ENCODE measurements around the gene HIBADH. TPM values are rescaled to one million over a fixed set of nuclear protein-coding genes. Genes with fewer than 3 reads are reported as not detected.
"Not testable (repeated sequence)": the region's sequence is repeated elsewhere in the genome, so short reads cannot be mapped to it uniquely, and the experiment has no call there.

HIBADH gene
- polyA plus RNA-seq, 4 donors = 30.5 to 50.8 (median 46.8) TPM

DNA sequence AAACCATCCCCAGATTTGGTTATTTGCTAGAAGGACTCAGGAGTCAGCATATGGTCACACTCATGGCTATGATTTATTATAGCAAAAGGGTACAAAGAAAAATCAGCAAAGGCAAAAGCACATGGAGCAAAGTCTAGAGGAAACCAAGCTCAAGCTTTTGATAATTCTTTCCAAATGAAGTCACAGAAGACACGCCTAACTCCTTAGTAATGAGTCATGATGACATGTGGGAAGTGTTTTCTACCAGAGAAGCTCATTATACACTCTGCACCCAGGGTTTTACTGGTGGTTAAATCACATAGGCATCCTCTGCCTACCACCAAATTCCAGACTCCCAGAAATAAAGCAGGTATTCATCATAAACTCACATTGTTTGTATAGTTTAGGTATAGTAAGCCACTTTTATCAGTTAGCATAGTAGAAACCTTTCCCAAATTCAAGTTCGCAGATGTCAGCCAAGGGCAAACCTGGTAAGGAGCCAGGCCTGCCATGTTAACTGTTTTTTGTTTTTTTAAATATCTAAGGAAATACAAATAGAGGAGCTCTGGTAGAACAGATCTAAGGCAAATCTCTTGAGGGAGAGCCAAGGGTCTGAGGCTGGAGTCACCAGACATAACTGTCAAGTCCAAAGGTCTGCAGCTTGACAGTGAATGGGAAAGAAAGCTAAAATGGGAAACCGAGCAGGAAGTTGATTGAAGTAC, 15.4 kb upstream of the HIBADH start:
- FAIRE-seq (no peak), DNase-seq (peak; percentile 89 to 96)
- Histone ChIP-seq H3K27me3 (ENCODE audit: control insufficient read depth in 3 of 3, insufficient read depth in 3 of 3, low read length in 3 of 3) (no peaks in the 10 kb centered on the region), H3K4me3 (ENCODE audit: low read depth in 1 of 3, low read length in 3 of 3) (no peak overlapping the region), H3K9me3 (ENCODE audit: control insufficient read depth in 2 of 2, insufficient read depth in 1 of 2, low read depth in 1 of 2, low read length in 1 of 2) (no peaks in the 10 kb centered on the region), H3K27ac (ENCODE audit: low read depth in 1 of 3, low read length in 2 of 3) (peak overlapping the region; percentile 84 to 93 (median 88)), H3K36me3 (ENCODE audit: control insufficient read depth in 3 of 3, insufficient read depth in 2 of 3, low read depth in 1 of 3, low read length in 3 of 3) (no peaks in the 10 kb centered on the region), H3K4me1 (ENCODE audit: control insufficient read depth in 3 of 3, insufficient read depth in 2 of 3, low read depth in 1 of 3, low read length in 2 of 3) (peaks cover 0 to 27% (median 0%) of the 10 kb centered on the region in 3 donors)
- 18 to 56% (median 35%) methylated on average over 3 of the region's 3 CpGs for WGBS, 3 donors

DNA sequence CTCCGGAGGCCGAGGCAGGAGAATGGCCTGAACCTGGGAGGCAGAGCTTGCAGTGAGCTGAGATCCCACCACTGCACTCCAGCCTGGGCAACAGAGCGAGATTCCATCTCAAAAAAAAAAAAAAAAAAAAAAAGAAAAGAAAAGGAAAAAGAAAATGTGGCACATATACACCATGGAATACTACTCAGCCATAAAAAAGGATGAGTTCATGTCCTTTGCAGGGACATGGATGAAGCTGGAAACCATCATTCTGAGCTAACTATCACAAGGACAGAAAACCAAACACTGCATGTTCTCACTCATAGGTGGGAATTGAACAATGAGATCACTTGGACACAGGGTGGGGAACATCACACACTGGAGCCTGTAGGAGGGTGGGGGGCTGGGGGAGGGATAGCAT, 11.4 kb upstream of the HIBADH start:
- H3K4me1 ChIP-seq (ENCODE audit: control insufficient read depth in 3 of 3, insufficient read depth in 2 of 3, low read depth in 1 of 3, low read length in 2 of 3) = peaks cover 0 to 25% (median 0%) of the 10 kb centered on the region in 3 donors
- H3K27ac ChIP-seq (ENCODE audit: low read depth in 1 of 3, low read length in 2 of 3); H3K4me3 ChIP-seq (ENCODE audit: low read depth in 1 of 3, low read length in 3 of 3); DNase-seq; H3K27me3 ChIP-seq (ENCODE audit: control insufficient read depth in 3 of 3, insufficient read depth in 3 of 3, low read length in 3 of 3); FAIRE-seq; H3K9me3 ChIP-seq (ENCODE audit: control insufficient read depth in 2 of 2, insufficient read depth in 1 of 2, low read depth in 1 of 2, low read length in 1 of 2); H3K36me3 ChIP-seq (ENCODE audit: control insufficient read depth in 3 of 3, insufficient read depth in 2 of 3, low read depth in 1 of 3, low read length in 3 of 3): not testable (repeated sequence)
- 89 to 100% (median 98%) methylated on average over 3 of the region's 3 CpGs for WGBS, 3 donors

DNA sequence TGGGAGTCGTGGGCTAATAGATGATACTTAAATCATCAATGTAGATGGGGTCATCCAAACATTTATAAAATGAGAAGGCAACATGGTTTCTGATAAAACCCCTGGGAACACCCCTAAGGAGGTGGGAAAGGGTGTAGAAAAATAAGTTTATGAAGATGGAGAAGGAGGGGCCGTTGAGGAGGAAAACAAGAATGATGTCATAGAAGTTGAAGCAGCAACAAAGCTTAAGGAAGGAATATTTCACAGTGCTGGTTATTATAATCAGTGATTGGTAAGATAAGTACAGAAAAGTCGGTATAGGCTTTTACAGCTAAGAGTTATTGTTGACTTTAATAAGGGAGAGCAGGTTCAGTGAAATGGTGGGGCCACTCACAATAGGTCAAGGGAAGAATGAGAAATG, 9.0 kb upstream of the HIBADH start:
- Histone ChIP-seq H3K27me3 (ENCODE audit: control insufficient read depth in 3 of 3, insufficient read depth in 3 of 3, low read length in 3 of 3) (no peaks in the 10 kb centered on the region), H3K4me3 (ENCODE audit: low read depth in 1 of 3, low read length in 3 of 3) (no peak overlapping the region), H3K27ac (ENCODE audit: low read depth in 1 of 3, low read length in 2 of 3) (no peak overlapping the region), H3K4me1 (ENCODE audit: control insufficient read depth in 3 of 3, insufficient read depth in 2 of 3, low read depth in 1 of 3, low read length in 2 of 3) (peaks cover 0 to 4% (median 0%) of the 10 kb centered on the region in 3 donors), H3K9me3 (ENCODE audit: control insufficient read depth in 2 of 2, insufficient read depth in 1 of 2, low read depth in 1 of 2, low read length in 1 of 2) (no peaks in the 10 kb centered on the region), H3K36me3 (ENCODE audit: control insufficient read depth in 3 of 3, insufficient read depth in 2 of 3, low read depth in 1 of 3, low read length in 3 of 3) (no peaks in the 10 kb centered on the region)
- no peak for DNase-seq
- no peak for FAIRE-seq
- 42 to 55% (median 51%) methylated on average over 3 of the region's 3 CpGs for WGBS, 3 donors

DNA sequence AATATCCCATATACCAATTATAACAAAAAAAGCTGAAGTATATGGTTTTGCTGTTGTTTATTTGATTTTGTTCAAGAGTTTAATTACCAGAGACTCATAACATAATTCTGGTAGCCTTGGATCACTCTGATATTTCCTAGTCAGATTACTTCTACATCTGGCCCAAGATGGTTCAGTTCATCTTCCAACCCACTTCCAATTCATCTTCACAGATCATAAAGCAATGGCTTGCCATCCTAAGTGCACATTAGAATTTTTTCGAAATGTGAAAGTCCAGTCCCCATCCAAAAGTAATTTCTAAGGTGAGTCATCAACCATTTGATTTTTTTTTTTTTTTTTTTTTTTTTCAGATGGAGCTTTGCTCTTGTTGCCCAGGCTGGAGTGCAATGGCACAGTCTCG, 8.0 kb upstream of the HIBADH start:
- Histone ChIP-seq H3K36me3 (ENCODE audit: control insufficient read depth in 3 of 3, insufficient read depth in 2 of 3, low read depth in 1 of 3, low read length in 3 of 3) (no peaks in the 10 kb centered on the region), H3K4me3 (ENCODE audit: low read depth in 1 of 3, low read length in 3 of 3) (no peak overlapping the region), H3K27ac (ENCODE audit: low read depth in 1 of 3, low read length in 2 of 3) (no peak overlapping the region), H3K4me1 (ENCODE audit: control insufficient read depth in 3 of 3, insufficient read depth in 2 of 3, low read depth in 1 of 3, low read length in 2 of 3) (no peaks in the 10 kb centered on the region), H3K27me3 (ENCODE audit: control insufficient read depth in 3 of 3, insufficient read depth in 3 of 3, low read length in 3 of 3) (no peaks in the 10 kb centered on the region), H3K9me3 (ENCODE audit: control insufficient read depth in 2 of 2, insufficient read depth in 1 of 2, low read depth in 1 of 2, low read length in 1 of 2) (no peaks in the 10 kb centered on the region)
- FAIRE-seq = no peak
- DNase-seq = peak in 1 of 2 donors; percentile 8
- 25 to 75% (median 47%) methylated on average over 2 of the region's 2 CpGs for WGBS, 3 donors

DNA sequence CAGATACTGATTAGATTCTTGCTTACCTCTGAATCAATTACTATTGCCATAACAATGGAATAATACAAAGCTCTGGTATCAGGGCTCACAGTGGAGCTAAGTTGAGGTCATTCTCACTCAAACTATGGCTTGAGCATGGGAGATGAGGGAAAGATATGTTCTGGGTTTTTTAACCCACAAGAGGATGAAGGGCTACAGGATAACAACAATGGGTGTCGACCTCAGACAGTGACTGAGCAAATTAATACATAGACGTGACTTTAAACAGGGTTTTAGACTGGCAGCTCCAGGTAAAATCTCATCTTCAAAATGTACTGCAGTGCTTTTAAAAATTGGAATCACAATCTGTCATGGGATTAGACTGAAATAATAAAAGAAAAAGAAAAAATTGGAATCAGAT, 7.5 kb upstream of the HIBADH start:
- FAIRE-seq = no peak
- Histone ChIP-seq H3K27ac (ENCODE audit: low read depth in 1 of 3, low read length in 2 of 3) (no peak overlapping the region), H3K27me3 (ENCODE audit: control insufficient read depth in 3 of 3, insufficient read depth in 3 of 3, low read length in 3 of 3) (no peaks in the 10 kb centered on the region), H3K4me1 (ENCODE audit: control insufficient read depth in 3 of 3, insufficient read depth in 2 of 3, low read depth in 1 of 3, low read length in 2 of 3) (no peaks in the 10 kb centered on the region), H3K4me3 (ENCODE audit: low read depth in 1 of 3, low read length in 3 of 3) (no peak overlapping the region), H3K9me3 (ENCODE audit: control insufficient read depth in 2 of 2, insufficient read depth in 1 of 2, low read depth in 1 of 2, low read length in 1 of 2) (no peaks in the 10 kb centered on the region), H3K36me3 (ENCODE audit: control insufficient read depth in 3 of 3, insufficient read depth in 2 of 3, low read depth in 1 of 3, low read length in 3 of 3) (no peaks in the 10 kb centered on the region)
- no peak for DNase-seq
- WGBS, 3 donors = 84 to 91% (median 87%) methylated on average over 2 of the region's 2 CpGs

DNA sequence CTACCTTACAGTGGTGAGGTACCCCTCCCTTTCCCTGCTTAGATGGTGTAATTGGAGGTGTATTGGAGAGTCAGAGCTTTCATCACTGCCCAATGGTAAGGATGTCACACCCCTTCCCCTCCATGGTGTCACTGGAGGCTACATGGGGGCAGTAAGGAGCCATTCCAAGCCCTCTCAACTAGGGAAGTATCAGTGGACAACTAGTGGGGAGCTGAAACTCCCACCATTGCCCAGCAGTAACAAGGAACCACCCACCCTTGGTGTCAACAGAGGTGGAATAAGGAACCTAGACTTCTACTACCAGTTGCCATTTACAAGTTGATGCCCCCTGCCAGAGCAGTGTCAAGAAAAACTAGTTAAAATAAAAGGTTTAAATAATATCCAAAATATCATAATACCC, 2.8 kb upstream of the HIBADH start:
- Histone ChIP-seq H3K4me1 (ENCODE audit: control insufficient read depth in 3 of 3, insufficient read depth in 2 of 3, low read depth in 1 of 3, low read length in 2 of 3) (peaks cover 0 to 11% (median 8%) of the 10 kb centered on the region in 3 donors), H3K27ac (ENCODE audit: low read depth in 1 of 3, low read length in 2 of 3) (no peak overlapping the region), H3K36me3 (ENCODE audit: control insufficient read depth in 3 of 3, insufficient read depth in 2 of 3, low read depth in 1 of 3, low read length in 3 of 3) (no peaks in the 10 kb centered on the region), H3K27me3 (ENCODE audit: control insufficient read depth in 3 of 3, insufficient read depth in 3 of 3, low read length in 3 of 3) (no peaks in the 10 kb centered on the region), H3K4me3 (ENCODE audit: low read depth in 1 of 3, low read length in 3 of 3) (no peak overlapping the region), H3K9me3 (ENCODE audit: control insufficient read depth in 2 of 2, insufficient read depth in 1 of 2, low read depth in 1 of 2, low read length in 1 of 2) (no peaks in the 10 kb centered on the region)
- FAIRE-seq = no peak
- no peak for DNase-seq

DNA sequence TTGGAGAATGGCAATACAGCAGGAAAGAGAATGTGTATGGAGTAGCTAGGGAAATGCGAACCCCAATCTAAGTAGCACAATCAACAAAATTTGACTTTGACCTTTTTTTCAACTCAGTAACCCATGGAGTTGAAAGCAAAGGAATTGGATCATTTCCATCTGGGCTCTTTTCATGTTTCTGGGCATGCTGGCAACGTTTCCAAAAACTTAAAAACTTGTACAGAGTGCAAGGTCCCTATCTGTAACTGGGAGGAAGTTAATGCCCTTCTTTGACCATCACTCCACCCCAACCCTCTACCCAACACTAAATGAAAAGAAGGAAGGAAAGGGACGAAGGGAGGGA, 1.3 kb upstream of the HIBADH start:
- DNase-seq (peak in 1 of 2 donors; percentile 50), FAIRE-seq (no peak)
- 25 to 52% (median 25%) methylated on average over 3 of the region's 3 CpGs for WGBS, 3 donors
- no peak overlapping the region for H3K4me3 ChIP-seq (ENCODE audit: low read depth in 1 of 3, low read length in 3 of 3)
- peaks cover 0 to 5% (median 0%) of the 10 kb centered on the region in 3 donors for H3K36me3 ChIP-seq (ENCODE audit: control insufficient read depth in 3 of 3, insufficient read depth in 2 of 3, low read depth in 1 of 3, low read length in 3 of 3)
- H3K27me3 ChIP-seq (ENCODE audit: control insufficient read depth in 3 of 3, insufficient read depth in 3 of 3, low read length in 3 of 3) = no peaks in the 10 kb centered on the region
- peak overlapping the region in 2 of 3 donors; percentile 49 to 65 for H3K27ac ChIP-seq (ENCODE audit: low read depth in 1 of 3, low read length in 2 of 3)
- H3K4me1 ChIP-seq (ENCODE audit: control insufficient read depth in 3 of 3, insufficient read depth in 2 of 3, low read depth in 1 of 3, low read length in 2 of 3) = peaks cover 0 to 11% (median 8%) of the 10 kb centered on the region in 3 donors
- H3K9me3 ChIP-seq (ENCODE audit: control insufficient read depth in 2 of 2, insufficient read depth in 1 of 2, low read depth in 1 of 2, low read length in 1 of 2) = no peaks in the 10 kb centered on the region

DNA sequence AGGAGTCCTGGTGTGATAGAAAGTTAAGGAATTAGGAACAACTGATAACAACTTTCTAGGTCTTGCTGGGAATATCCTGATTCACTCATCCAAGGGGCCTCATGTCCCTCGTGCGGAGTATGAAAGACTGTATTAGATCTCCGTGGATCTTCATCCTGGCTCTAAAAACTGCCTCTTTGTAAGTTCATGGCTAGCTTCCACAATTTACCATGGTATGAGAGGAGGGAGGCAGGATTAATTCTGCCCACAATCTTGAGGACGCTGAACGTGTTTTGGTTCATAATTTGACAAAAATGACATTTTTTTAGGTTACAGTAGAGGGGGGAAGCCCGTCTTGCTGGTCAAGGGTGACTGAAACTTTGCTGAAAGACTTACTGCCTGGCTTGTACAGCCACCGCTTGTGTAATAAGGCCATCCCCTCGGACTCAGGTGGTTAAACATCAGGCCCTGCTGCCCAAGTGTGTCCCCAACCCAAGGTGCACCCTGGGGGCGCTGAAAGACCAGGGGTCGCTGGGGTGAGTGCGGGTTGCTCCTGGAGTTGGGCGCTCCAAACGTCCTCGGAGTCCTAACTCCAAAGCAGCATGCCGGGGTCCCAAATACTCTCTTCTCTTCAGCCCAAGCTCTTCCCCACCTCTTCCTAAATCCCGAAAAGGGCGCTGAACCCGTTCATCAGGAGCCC, 733 bp downstream of the HIBADH start:
- 2 to 5% (median 4%) methylated on average over 18 of the region's 18 CpGs for WGBS, 3 donors
- DNase-seq = peak in 1 of 2 donors; percentile 13
- FAIRE-seq = no peak

More for the DNA sequence above, 733 bp downstream of the HIBADH start:
- Histone ChIP-seq H3K9me3 (ENCODE audit: control insufficient read depth in 2 of 2, insufficient read depth in 1 of 2, low read depth in 1 of 2, low read length in 1 of 2) (no peaks in the 10 kb centered on the region), H3K27me3 (ENCODE audit: control insufficient read depth in 3 of 3, insufficient read depth in 3 of 3, low read length in 3 of 3) (no peaks in the 10 kb centered on the region), H3K4me3 (ENCODE audit: low read depth in 1 of 3, low read length in 3 of 3) (peak overlapping the region; percentile 79 to 99 (median 80)), H3K36me3 (ENCODE audit: control insufficient read depth in 3 of 3, insufficient read depth in 2 of 3, low read depth in 1 of 3, low read length in 3 of 3) (peaks cover 0 to 5% (median 0%) of the 10 kb centered on the region in 3 donors), H3K27ac (ENCODE audit: low read depth in 1 of 3, low read length in 2 of 3) (peak overlapping the region; percentile 66 to 97 (median 96)), H3K4me1 (ENCODE audit: control insufficient read depth in 3 of 3, insufficient read depth in 2 of 3, low read depth in 1 of 3, low read length in 2 of 3) (peaks cover 0 to 13% (median 8%) of the 10 kb centered on the region in 3 donors)
